Measurements from ENCODE around the gene TOX2.

DNA sequence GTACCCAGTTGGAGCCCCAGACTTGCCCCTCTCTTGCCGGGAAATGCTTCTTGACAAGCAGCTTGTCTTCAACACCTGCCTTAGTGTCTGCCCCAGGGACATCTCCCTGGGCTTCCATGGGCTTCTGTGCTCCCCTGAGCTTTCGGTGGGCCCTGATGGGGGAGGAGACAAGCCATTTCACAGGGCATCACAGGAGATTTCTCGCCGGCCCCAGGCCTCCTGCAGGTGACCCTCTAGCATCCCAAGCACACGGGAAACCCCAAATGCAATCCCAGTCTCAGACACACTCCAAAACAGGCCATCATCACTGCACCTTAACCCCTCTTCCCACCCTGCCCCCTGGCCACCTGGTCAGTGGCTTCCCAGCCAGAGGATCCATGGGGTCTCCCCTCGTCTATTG lies 197.8 kb downstream of the TOX2 start:
- TF ChIP-seq TAF1 (IDR thresholded peaks at IDR 0.05; ENCODE audit: low read depth, low read length) (no peak), POLR2A (IDR thresholded peaks at IDR 0.05; ENCODE audit: low read depth, low read length) (no peak), POLR2AphosphoS5 (IDR thresholded peaks at IDR 0.05; ENCODE audit: low read depth, low read length) (no peak), SPI1 (IDR thresholded peaks at IDR 0.05; ENCODE audit: low read depth, low read length) (no peak), PAX5 (IDR thresholded peaks at IDR 0.05; ENCODE audit: insufficient read depth, low read length, severe bottlenecking) (no peak)

Measured in GM12891 (cell line).